Fibroblast of pulmonary artery (primary cell): ENCODE measurements around the gene PCP2.

Experiments
- DNase-seq: peaks from one replicate; pipeline ENCODE4 v3.0.0-alpha.2; 2010; ENCODE audit warnings: low read depth
- H3K4me3 ChIP-seq: replicated peaks from 2 replicates; pipeline ENCODE4 v1.5.1; 2011; ENCODE audit warnings: low read depth, mild to moderate bottlenecking, control low read depth, low read length, moderate library complexity
- CTCF ChIP-seq: IDR thresholded peaks from 2 replicates; pipeline ENCODE4 v1.5.1; 2011; ENCODE audit warnings: mild to moderate bottlenecking, control low read depth, low read length, inconsistent platforms; ENCODE audit errors: missing control alignments

The PCP2 gene

DNA sequence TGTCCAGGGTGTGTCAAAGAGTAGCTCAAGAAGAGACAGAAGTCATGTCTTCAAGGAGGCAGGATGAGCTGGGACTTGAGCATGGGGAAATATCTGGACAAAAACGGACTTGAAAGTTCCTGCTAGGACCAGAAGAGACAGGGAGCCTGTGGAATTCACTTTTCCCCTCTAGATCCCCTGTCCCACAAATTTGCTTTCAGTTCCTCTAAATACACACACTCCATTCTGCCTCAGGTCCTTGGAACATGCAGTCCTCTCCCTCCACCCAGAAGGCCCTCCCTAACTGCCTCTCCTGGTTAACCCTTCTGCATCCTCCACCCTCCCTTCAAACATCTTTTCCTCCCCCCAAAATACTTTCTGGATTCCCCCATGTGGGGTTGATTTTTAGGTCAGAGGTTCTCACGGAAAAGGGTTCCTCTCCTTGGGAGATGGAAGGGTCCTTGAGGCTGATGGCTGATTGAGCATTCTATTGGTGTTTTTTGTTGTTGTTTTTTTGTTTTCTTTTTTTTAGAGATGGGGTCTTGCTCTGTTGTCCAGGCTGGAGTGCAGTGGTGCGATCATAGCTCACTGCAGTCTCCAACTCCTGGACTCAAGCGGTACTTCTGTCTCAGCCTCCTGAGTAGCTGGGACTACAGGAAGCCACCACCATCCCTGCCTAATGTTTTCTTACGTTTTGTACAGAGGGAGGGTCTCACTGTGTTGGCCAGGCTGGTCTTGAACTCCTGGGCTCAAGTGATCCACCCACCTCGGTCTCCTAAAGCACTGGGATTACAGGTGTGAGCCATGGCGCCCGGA, 28.4 kb upstream of the PCP2 start:
- TF ChIP-seq CTCF: no peak
- DNase-seq: no peak

DNA sequence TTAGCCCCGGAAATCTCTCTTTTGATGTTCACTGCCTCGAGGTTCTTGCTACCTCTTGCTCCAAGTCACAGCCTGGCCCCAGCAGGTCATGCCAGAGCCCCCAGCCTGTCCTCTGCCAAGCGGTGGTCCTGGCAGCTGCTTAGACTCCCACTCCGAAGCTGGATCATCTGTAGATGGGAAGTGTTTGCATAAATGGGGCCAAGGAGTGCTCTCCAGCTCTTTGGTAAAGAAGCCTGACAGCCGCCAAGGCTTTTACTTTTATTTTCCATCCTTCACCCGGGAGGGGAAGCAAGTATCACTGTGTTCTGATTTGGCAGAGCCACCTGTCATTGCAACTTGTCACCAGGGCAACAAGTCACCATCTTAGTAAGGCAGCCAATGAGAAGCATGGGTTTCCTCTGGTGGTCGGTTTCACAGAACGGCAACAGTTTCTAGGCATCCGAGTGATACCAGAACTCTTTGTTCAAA, 24.7 kb upstream of the PCP2 start:
- TF ChIP-seq CTCF: no peak

More for the DNA sequence above, 28.4 kb upstream of the PCP2 start:
- no peak overlapping the region for H3K4me3 ChIP-seq

DNA sequence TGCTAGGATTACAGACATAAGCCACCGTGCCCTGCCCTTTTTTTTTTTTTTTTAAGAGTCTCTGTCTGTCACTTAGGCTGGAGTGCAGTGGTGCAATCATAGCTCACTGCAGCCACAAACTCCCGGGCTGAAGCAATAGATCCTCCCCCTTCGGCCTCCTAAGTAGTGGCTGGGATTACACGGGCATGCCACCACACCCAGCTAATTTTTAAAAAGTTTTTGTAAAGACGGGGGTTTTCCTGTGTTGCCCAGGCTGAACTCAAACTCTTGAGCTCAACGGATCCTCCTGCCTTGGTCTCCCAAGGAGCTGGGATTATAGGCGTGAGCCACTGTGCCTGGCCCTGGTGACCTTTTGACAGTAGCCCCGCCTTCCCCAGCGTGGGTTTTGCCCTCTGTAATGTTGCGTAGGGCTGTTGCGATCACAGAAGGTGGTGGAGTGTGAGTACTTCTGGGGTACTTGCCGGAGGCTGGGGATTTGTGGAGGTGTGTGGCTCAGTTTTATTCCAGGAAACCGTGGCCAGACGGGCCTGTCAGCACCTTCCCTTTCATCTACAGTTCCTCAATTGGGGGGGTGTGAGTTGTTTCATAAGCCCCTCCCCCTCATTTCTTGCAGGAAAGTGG, 23.7 kb upstream of the PCP2 start:
- no peak for DNase-seq
- no peak overlapping the region for H3K4me3 ChIP-seq
- TF ChIP-seq CTCF: no peak

More for the DNA sequence above, 24.7 kb upstream of the PCP2 start:
- H3K4me3 ChIP-seq: no peak overlapping the region
- no peak for DNase-seq

DNA sequence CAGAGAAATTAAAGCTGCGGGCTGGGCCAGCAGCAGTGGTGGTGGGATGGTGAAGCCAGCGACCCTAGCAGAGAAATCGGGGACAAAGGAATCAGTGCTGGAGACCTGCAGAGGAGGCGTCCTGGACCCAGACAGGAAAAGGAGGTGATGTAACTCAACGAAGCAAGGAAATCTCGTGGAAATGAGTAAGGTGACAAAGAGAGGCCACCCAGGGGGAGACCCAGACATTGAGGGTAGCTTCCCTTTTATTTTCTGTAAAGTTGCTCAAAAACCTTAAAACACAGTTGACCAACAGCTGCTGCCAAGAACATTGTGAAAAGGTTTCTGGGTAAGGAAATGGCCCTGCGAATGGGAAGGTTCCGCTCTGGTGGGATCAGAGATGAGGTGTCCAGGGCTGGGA, 22.1 kb upstream of the PCP2 start:
- no peak for TF ChIP-seq CTCF
- H3K4me3 ChIP-seq: no peak overlapping the region
- no peak for DNase-seq

- no peak for DNase-seq
- H3K4me3 ChIP-seq: no peak overlapping the region
- no peak for TF ChIP-seq CTCF
Measured at GRCh38 chr19:7654401-7654800, 20.9 kb upstream of the PCP2 start.

- TF ChIP-seq CTCF: peak; percentile 96
- peak; percentile 71 for DNase-seq
- H3K4me3 ChIP-seq: peak overlapping the region; percentile 19
Measured at GRCh38 chr19:7652061-7652641, 18.6 kb upstream of the PCP2 start.
